Hepatocyte (in vitro differentiated cells): ENCODE measurements around the gene SSC4D.
"Not testable (repeated sequence)": the region's sequence is repeated elsewhere in the genome, so short reads cannot be mapped to it uniquely, and the experiment has no call there.

Experiments
- CTCF ChIP-seq: fragments of 200-600 bp; sonication (generic); IDR thresholded peaks from 2 replicates; pipeline ENCODE4 v1.5.1; 2016; ENCODE audit warnings: antibody characterized with exemption, mild to moderate bottlenecking; ENCODE audit not compliant: poor library complexity
- EZH2 ChIP-seq: fragments of 200-600 bp; sonication (generic); IDR thresholded peaks from 2 replicates; pipeline ENCODE4 v1.6.1; 2016; ENCODE audit warnings: antibody characterized with exemption, mild to moderate bottlenecking, borderline replicate concordance
- EZH2phosphoT487 ChIP-seq: fragments of 200-600 bp; sonication (generic); IDR thresholded peaks from one replicate; pipeline ENCODE4 v1.6.1; 2018; ENCODE audit warnings: antibody characterized with exemption, mild to moderate bottlenecking, low read depth, moderate library complexity; ENCODE audit not compliant: unreplicated experiment, severe bottlenecking

DNA sequence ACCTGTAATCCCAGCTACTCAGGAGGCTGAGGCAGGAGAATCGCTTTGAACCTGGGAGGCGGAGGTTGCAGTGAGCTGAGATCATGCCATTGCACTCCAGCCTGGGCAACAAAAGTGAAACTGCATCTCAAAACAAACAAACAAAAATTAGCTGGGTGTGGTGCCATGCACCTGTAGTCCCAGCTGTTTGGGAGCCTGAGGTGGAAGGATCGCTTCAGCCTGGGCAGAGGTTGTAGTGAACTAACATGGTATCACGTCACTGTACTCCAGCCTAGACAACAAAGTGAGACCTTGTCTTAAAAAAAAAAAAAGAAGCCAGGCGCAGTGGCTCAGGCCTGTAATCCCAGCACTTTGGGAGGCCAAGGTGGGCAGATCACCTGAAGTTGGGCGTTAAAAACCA is 21.7 kb downstream of the SSC4D start:
- not testable (repeated sequence) for TF ChIP-seq CTCF, EZH2phosphoT487, EZH2
